SKM-1 treated with dmso at 0.1 percent for 144 hours (cell line): Measurements from ENCODE around the gene RADX.
"Not testable (repeated sequence)": the region's sequence is repeated elsewhere in the genome, so short reads cannot be mapped to it uniquely, and the experiment has no call there.

Source experiments
- DNase-seq: peaks from one replicate; lab custom pipeline; 2025; ENCODE audit not compliant: unreplicated experiment; lab: John Stamatoyannopoulos, UW

The RADX gene

GRCh38 chrX:106611679-106612392, at the start of gene RADX:
TSS of gene RADX (plus strand) at chrX:106611978. CDS start at chrX:106612081, 103 bp downstream.
- DNase-seq: peak; percentile 67

GRCh38 chrX:106564986-106565385, 46.8 kb upstream of the RADX start:
- DNase-seq: no peak

- no peak for DNase-seq
These were observed 45.4 kb upstream of the RADX start for GRCh38 chrX:106566362-106566761.

GRCh38 chrX:106581856-106582255, 29.9 kb upstream of the RADX start:
- no peak for DNase-seq

- no peak for DNase-seq
These were observed 26.3 kb upstream of the RADX start for GRCh38 chrX:106585478-106585877.

- no peak for DNase-seq
These were observed 23.0 kb upstream of the RADX start for GRCh38 chrX:106588801-106589200.

- no peak for DNase-seq
These were observed 12.4 kb upstream of the RADX start for GRCh38 chrX:106599411-106599810.

GRCh38 chrX:106606571-106606970, 5.2 kb upstream of the RADX start:
- DNase-seq: no peak

- DNase-seq: no peak
These were observed 3.8 kb upstream of the RADX start for GRCh38 chrX:106608016-106608415.

- no peak for DNase-seq
These were observed 480 bp upstream of the RADX start for GRCh38 chrX:106611317-106611678.

- DNase-seq: peak; percentile 4
These were observed 600 bp downstream of the RADX start for GRCh38 chrX:106612393-106612763.

- no peak for DNase-seq
These were observed 1.5 kb downstream of the RADX start for GRCh38 chrX:106613277-106613676.

- DNase-seq: no peak
These were observed 3.3 kb downstream of the RADX start for GRCh38 chrX:106615041-106615440.

GRCh38 chrX:106619797-106620196, 8.0 kb downstream of the RADX start:
- DNase-seq: no peak

- no peak for DNase-seq
These were observed 10.1 kb downstream of the RADX start for GRCh38 chrX:106621836-106622235.

GRCh38 chrX:106626789-106627188, 15.0 kb downstream of the RADX start:
- DNase-seq: no peak

GRCh38 chrX:106631615-106632014, 19.8 kb downstream of the RADX start:
- no peak for DNase-seq

GRCh38 chrX:106649523-106650428, 38.0 kb downstream of the RADX start:
- no peak for DNase-seq

- not testable (repeated sequence) for DNase-seq
These were observed 41.8 kb downstream of the RADX start for GRCh38 chrX:106653625-106654024.

- DNase-seq: no peak
These were observed 58.9 kb downstream of the RADX start for GRCh38 chrX:106670631-106671030.

- DNase-seq: no peak
These were observed 60.7 kb downstream of the RADX start for GRCh38 chrX:106672527-106672926.

- no peak for DNase-seq
These were observed 68.9 kb downstream of the RADX start for GRCh38 chrX:106680716-106681115.
